SU-DHL-6 (cell line): ENCODE data around the gene FATE1.

Source experiments
- CTCF ChIP-seq: fragments of 200-600 bp; sonication (generic); IDR thresholded peaks from one replicate; pipeline ENCODE4 v1.5.1; 2017; ENCODE audit warnings: antibody characterized with exemption, mild to moderate bottlenecking, low read length, moderate library complexity; ENCODE audit not compliant: insufficient read depth, poor library complexity, severe bottlenecking
- EZH2phosphoT487 ChIP-seq: fragments of 200-600 bp; sonication (generic), shearing (Covaris generic); conservative IDR thresholded peaks from 2 replicates; pipeline ENCODE4 v1.6.1; 2018; ENCODE audit warnings: mild to moderate bottlenecking, antibody characterized with exemption, low read length, moderate library complexity, mixed read lengths

- TF ChIP-seq CTCF (no peak), EZH2phosphoT487 (no peak)
Observed at GRCh38 chrX:151754047-151754429, 38.2 kb downstream of the FATE1 start.
